Measurements from ENCODE around the gene CNOT4. TPM values are rescaled to one million over a fixed set of nuclear protein-coding genes. Genes with fewer than 3 reads are reported as not detected.

Gene CNOT4
- total RNA-seq, 1 experiment from 2014 or later, result 22.0 TPM

GRCh38 chr7:135410543-135410942 is 99.4 kb downstream of the CNOT4 start:
- H3K36me3 ChIP-seq (ENCODE audit: control insufficient read depth, insufficient read depth, low read length), result no peaks in the 10 kb centered on the region; the same call in 1 of the 2 replicates
- no peaks in the 10 kb centered on the region for H3K4me1 ChIP-seq
- H3K27me3 ChIP-seq (replicated peaks; ENCODE audit: control insufficient read depth, insufficient read depth, low read length), result no peaks in the 10 kb centered on the region
- no peaks in the 10 kb centered on the region for H3K4me1 Mint-ChIP-seq (ENCODE audit: low read depth, unreplicated experiment)
- ChIA-PET POLR2A (no interaction called here), CTCF (no interaction called here)
- no peak for TF ChIP-seq CTCF (IDR thresholded peaks at IDR 0.05; ENCODE audit: insufficient read depth in 1 of 2, low read depth in 1 of 2, low read length in 1 of 2, severe bottlenecking in 1 of 2, unreplicated experiment in 1 of 2)
- H3K27ac Mint-ChIP-seq (ENCODE audit: unreplicated experiment), result no peak overlapping the region
- no TSS peak for BruUV-seq (replicated peaks)
- H3K4me3 Mint-ChIP-seq (ENCODE audit: unreplicated experiment), result no peak overlapping the region
- H3K4me3 ChIP-seq (ENCODE audit: low read depth, low read length), result no peak overlapping the region
- no peak for DNase-seq
- no peaks in the 10 kb centered on the region for H3K27me3 Mint-ChIP-seq (ENCODE audit: insufficient read depth, unreplicated experiment)
- H3K9me3 ChIP-seq, result no peaks in the 10 kb centered on the region
- no peaks in the 10 kb centered on the region for H3K9me3 Mint-ChIP-seq (ENCODE audit: unreplicated experiment)
- intact Hi-C loops (cut with micrococcal nuclease; ENCODE audit: unreplicated experiment), result no loop called here
- H3K36me3 Mint-ChIP-seq (ENCODE audit: insufficient read depth, unreplicated experiment), result no peaks in the 10 kb centered on the region

GRCh38 chr7:135409845-135410542 is 99.9 kb downstream of the CNOT4 start:
- POLR2A ChIA-PET, result no interaction called here
- BruUV-seq (replicated peaks), result no TSS peak
- H3K9me3 ChIP-seq, result no peaks in the 10 kb centered on the region

GRCh38 chr7:135407884-135408283 is 102.0 kb downstream of the CNOT4 start:
- no peak for DNase-seq
- TF ChIP-seq CTCF (IDR thresholded peaks at IDR 0.05; ENCODE audit: insufficient read depth in 1 of 2, low read depth in 1 of 2, low read length in 1 of 2, severe bottlenecking in 1 of 2, unreplicated experiment in 1 of 2), result no peak
- Mint-ChIP-seq H3K36me3 (ENCODE audit: insufficient read depth, unreplicated experiment) (no peaks in the 10 kb centered on the region), H3K4me1 (ENCODE audit: low read depth, unreplicated experiment) (no peaks in the 10 kb centered on the region), H3K4me3 (ENCODE audit: unreplicated experiment) (no peak overlapping the region), H3K27ac (ENCODE audit: unreplicated experiment) (no peak overlapping the region), H3K9me3 (ENCODE audit: unreplicated experiment) (no peaks in the 10 kb centered on the region), H3K27me3 (ENCODE audit: insufficient read depth, unreplicated experiment) (no peaks in the 10 kb centered on the region)
- Histone ChIP-seq H3K27me3 (replicated peaks; ENCODE audit: control insufficient read depth, insufficient read depth, low read length) (no peaks in the 10 kb centered on the region), H3K4me3 (ENCODE audit: low read depth, low read length) (no peak overlapping the region), H3K9me3 (no peaks in the 10 kb centered on the region), H3K4me1 (no peaks in the 10 kb centered on the region), H3K36me3 (ENCODE audit: control insufficient read depth, insufficient read depth, low read length) (no peaks in the 10 kb centered on the region; the same call in 1 of the 2 replicates)
- BruUV-seq (replicated peaks), result no TSS peak
- intact Hi-C loops (cut with micrococcal nuclease; ENCODE audit: unreplicated experiment), result no loop called here
- ChIA-PET POLR2A (no interaction called here), CTCF (no interaction called here)

More at GRCh38 chr7:135409845-135410542, 99.9 kb downstream of the CNOT4 start:
- H3K27me3 Mint-ChIP-seq (ENCODE audit: insufficient read depth, unreplicated experiment), result no peaks in the 10 kb centered on the region
- H3K27me3 ChIP-seq (replicated peaks; ENCODE audit: control insufficient read depth, insufficient read depth, low read length), result no peaks in the 10 kb centered on the region
- intact Hi-C loops (cut with micrococcal nuclease; ENCODE audit: unreplicated experiment), result no loop called here
- no peak overlapping the region for H3K4me3 Mint-ChIP-seq (ENCODE audit: unreplicated experiment)
- no peaks in the 10 kb centered on the region for H3K4me1 ChIP-seq
- H3K36me3 ChIP-seq (ENCODE audit: control insufficient read depth, insufficient read depth, low read length), result no peaks in the 10 kb centered on the region; the same call in 1 of the 2 replicates
- CTCF ChIA-PET, result no interaction called here
- H3K4me1 Mint-ChIP-seq (ENCODE audit: low read depth, unreplicated experiment), result no peaks in the 10 kb centered on the region
- H3K4me3 ChIP-seq (ENCODE audit: low read depth, low read length), result no peak overlapping the region
- TF ChIP-seq CTCF (IDR thresholded peaks at IDR 0.05; ENCODE audit: insufficient read depth in 1 of 2, low read depth in 1 of 2, low read length in 1 of 2, severe bottlenecking in 1 of 2, unreplicated experiment in 1 of 2), result no peak
- no peaks in the 10 kb centered on the region for H3K9me3 Mint-ChIP-seq (ENCODE audit: unreplicated experiment)
- no peak for DNase-seq
- H3K36me3 Mint-ChIP-seq (ENCODE audit: insufficient read depth, unreplicated experiment), result no peaks in the 10 kb centered on the region
- H3K27ac Mint-ChIP-seq (ENCODE audit: unreplicated experiment), result no peak overlapping the region
